GM18498 (cell line): ENCODE results near the gene MCM8.

Experiments used
- ATAC-seq: cut with Tn5 transposase; IDR thresholded peaks from one replicate; pipeline ENCODE4 v1.9.1; 2021; ENCODE audit warnings: mild to moderate bottlenecking, moderate library complexity; ENCODE audit not compliant: unreplicated experiment

The MCM8 gene

GRCh38 chr20:5950271-5951031 is at the start of gene MCM8, which contains the start of gene TRMT6:
Gene MCM8 (plus strand): TSS chr20:5950652. CDS start chr20:5952016, 1,364 bp downstream.
Gene TRMT6 (minus strand): TSS chr20:5950533. CDS start chr20:5950405, 128 bp downstream.
- ATAC-seq: peak; percentile 98

DNA sequence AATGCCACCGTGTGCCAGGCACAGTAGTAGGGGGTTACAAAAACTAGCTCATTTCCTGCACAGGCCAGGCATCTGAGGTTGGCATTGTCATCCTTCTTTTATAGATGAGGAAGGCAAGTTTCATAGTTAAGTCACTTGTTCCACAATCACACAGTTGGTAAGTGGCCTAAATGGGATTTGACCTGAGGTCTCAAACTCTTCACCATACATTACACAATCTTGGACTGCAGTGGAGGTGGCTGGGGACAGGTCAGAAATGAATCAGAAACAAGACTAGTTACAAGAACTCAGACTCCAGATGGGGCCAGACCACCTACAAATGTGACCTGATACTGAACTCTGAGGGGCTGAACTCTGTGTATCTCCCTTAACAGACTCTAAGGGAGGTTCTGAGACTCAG is 49.5 kb upstream of the MCM8 start:
- no peak for ATAC-seq

- ATAC-seq: no peak
Measured at GRCh38 chr20:5908981-5909380, 41.5 kb upstream of the MCM8 start.

- no peak for ATAC-seq
Measured at GRCh38 chr20:5910186-5910585, 40.3 kb upstream of the MCM8 start.

GRCh38 chr20:5913166-5913565 is 37.3 kb upstream of the MCM8 start:
- no peak for ATAC-seq

GRCh38 chr20:5914859-5915258 is 35.6 kb upstream of the MCM8 start:
- no peak for ATAC-seq

DNA sequence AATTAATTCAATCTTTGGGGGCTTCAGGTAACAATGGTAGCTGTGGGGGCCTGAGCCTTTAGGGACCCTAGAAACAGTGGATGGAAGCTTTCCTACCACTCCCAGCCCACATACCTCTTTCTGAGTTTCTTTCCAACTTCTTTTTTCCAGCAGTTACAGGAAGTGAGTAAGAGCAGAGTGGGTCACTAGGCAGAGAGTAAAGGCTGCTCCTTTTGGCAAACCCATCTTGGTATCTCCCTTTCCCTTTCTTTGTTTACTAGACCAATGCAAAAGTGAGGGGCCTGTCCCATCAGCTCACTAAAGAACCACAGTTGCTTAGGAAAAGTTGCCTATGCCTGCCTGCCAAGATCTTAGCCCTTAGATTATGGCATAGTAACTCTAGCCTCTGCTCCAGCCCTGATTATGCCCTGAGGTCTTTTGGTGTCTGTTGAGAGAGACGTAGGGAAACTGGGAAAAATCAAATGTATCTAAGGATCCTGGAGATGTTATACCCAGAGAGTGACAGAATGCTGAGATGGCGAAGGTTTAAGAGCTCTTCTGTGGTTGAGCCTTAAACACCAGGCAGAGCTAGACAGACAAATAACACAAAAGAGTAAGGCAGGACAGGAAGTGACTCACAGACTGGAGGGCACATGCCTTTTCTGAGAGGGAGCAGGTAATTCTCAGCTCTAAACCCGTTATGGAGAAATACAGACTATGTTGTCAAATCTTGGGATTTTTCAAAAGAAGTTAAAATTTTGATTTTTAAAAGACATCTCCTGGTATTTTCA is 31.4 kb upstream of the MCM8 start:
- no peak for ATAC-seq

DNA sequence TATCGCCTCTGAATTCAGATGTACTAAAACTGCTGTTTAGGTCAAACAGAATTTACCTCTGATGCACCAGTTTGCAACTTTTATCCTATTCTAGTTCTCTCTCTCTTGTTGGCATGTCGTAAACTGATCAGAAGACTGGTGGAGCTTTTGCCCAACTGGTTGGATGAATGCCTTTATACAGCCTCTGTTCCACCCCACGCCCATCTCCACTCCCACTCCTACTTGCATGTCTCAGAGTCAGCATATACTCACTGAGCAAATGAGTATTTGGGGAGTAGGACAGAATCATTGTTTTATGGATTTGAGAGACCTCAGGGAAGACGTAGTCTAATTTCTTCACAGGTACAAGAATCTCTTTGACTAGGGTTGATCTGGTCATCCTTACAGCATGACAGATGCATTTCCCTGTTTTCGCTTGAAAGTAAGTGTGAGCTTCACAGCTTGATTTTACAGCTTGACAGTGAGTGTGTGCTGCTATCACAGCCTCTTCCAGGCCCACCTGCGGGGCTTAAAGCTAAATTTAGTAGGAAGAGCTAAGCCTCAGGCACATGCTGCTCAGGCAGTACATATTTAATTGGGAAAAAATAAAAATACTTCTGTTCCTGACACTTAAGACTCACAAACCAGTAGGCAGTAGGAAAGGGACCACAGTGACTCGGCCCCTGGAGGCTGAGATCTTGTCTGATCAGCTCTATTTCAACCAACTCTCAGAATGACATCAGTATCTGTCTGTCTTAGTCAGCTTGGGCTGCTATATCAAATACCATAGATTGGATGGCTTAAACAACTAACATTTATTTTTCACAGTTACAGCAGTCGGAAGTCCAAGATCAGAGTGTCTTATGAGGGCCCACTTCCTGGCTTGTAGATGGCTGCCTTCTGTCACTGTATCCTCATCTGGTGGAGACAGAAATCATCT is 30.6 kb upstream of the MCM8 start:
- ATAC-seq: no peak

GRCh38 chr20:5920581-5920980 is 29.9 kb upstream of the MCM8 start:
- no peak for ATAC-seq

DNA sequence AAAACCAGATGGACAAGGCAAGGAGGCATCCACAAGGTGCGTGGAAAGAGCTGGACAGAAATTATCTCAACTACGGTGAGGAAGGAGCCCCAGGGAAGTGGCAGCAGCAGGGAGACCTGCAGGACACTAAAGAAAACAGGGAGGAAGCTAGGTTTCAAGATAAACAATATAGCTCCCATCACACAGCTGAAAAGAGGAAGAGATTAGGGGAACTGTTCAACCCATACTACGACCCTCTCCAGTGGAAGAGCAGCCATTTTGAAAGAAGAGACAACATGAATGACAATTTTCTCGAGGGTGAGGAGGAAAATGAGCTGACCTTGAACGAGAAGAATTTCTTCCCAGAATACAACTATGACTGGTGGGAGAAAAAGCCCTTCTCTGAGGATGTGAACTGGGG is 27.0 kb upstream of the MCM8 start:
- no peak for ATAC-seq

- ATAC-seq: no peak
Measured at GRCh38 chr20:5925551-5925950, 24.9 kb upstream of the MCM8 start.

DNA sequence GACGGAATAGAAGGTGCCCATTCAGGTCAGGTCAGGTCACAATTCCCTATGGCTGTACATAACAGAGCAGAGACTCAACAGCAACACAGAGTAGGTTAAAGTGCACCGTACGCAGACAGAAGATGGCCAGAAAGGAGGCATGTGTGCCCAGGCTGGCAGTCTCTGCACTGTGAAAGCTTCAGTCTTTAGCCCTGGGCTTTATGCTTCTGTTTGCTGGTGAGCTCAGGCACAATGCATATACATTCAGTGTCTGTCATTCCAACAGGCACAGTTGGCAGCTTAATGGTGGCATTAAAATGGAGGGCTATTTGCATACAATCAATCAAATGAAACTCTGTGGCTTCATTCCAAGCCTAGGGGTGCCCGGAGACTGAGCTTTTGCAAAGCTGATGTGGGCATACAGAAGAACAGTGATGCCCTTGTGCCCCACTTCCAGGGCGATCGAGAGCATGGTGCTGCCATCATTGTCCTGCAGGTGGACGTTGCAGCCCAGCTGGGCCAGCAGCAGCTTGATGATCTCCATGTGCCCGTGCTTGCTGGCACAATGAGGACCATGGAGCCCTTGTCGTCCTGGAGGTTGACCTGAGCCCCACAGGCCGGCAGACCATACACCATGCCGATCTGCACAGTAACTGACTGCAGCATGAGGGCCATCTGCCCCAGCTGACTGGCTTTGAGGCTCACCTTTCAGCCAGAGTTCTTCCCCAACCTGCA is 22.5 kb upstream of the MCM8 start:
- no peak for ATAC-seq

DNA sequence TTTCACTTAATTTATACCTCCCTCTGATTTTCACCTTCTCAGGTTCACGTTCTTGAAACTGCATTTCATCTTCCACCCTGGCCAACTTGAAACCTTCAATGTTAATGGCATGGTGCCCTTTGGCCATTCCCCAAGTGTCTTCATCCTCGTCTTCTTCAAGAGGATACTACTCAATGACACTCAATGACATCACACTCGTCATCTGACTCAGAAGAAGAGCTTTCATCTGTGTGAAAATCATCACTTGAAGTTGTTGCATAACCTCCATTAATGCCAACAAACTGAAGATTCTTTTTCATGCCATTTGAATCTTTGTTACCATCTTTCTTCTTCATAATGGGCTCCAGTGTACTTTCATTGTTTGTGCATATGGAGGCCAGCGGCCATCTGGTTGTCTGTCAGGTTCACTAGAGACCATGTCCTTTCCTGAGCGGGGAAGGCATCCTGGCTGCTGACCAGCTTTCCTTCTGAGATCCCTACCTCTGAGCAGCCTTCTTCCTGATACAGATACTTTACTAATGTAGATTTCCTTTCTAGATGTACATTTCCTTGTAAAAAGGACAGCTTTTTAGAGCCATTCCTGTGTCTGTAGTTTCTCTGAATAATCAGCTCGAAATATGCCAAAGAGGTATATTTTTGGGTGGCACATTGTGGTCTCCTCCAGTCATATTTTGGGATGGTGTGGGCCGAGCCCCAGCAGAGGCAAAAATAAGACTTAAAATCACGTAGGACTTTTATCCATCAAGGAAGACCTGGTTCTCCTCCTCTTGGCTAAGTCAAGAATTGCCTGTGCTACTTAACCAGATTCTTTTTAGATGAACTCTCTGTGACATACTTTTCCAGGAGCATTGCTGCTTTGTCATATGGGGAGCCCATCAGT is 21.4 kb upstream of the MCM8 start:
- no peak for ATAC-seq

- no peak for ATAC-seq
Measured at GRCh38 chr20:5931411-5931810, 19.0 kb upstream of the MCM8 start.

DNA sequence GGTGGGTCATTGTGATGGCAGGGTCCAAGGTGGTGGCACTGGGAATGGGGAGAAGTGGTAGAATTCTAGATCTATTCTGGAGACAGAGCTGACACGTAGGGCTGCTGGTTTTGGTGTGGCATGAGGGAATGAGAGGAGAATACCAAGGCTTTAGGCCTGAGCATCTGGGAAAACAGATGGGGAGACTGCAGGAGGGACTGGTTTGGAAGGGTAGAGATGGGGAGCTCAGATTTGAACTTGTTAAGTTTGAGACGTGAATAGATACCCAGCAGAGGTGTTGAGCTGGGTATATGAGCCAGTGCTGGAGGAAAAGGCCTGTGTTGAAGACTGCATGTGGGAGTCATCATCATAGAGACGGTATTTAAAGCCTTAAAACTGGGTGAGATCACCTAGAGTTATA is 17.7 kb upstream of the MCM8 start:
- ATAC-seq: no peak

DNA sequence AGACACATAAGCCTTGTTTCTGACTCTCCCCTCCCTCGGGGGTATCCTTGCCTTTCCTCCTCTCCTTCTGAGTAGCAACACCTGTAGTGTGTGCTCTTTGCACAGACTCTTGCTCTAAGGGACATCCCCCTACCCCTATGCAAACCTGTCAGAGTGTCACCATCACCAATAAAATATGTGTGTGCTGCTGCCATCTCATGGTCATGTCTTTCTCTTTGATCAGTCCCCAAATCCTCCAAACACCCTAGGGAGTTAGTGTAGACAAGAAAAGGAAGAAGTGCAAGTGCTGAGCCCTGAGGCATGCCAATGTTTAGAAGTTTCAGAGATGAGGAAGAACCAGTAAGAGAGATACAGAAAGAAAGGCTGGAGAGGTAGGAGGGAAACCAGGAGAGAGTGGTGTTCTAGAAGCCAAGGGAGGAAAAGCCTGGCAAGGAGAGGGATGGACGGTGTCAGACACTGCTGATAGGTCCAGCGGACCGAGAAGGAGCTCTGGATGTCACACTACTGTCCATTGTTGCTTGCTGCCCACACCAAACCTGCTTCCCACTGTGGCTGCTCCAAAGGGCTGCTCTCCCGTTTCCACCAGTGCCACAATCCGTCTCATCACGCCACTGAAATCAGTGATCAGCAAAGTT is 16.5 kb upstream of the MCM8 start:
- ATAC-seq: no peak

- ATAC-seq: no peak
Measured at GRCh38 chr20:5935384-5935783, 15.1 kb upstream of the MCM8 start.

- no peak for ATAC-seq
Measured at GRCh38 chr20:5936238-5936637, 14.2 kb upstream of the MCM8 start.

GRCh38 chr20:5938456-5939029 is 11.9 kb upstream of the MCM8 start:
- no peak for ATAC-seq
